ENCODE data around the gene ASB13.

The ASB13 gene

DNA sequence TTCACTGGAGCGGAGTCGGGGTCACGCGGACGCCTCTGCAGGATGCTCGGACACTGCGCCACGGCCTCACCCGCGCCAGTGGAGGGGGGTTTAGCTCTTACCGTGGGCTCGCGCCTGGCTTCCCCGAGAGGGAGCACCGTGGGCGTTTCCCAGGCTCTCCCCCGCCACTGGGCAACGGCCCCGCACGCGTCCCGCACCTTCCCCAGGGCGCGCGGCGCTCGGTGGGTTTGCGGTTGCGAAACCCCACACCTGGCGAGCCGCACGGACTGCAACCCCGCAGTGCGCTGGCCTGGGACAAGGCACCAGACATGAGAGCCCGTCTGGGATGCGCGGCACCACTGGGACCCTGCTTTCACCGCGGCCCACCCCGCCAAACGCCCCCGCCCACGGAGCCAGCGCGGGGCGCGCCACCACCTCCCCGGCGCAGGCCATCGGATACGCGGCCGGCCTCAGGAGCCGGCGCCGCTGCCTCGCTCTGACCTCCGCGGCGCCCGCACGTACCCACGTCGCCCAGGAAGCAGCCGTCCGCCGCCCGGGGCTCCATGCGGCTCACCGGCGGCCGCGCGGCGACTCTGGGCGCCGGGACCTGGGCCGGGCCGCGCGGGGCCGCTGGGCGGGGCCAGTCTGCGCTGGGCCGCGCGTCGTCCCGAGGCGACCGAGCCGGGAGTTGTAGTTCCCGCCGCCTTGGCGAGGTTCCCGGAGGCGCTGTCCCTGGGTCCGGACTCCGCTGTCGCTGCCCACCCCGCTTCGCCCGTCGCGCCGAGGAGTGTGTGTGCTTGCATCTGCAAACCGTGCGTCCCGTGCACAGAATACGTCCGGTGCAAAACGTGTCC lies at the start of gene ASB13:
Gene ASB13 (minus strand): TSS at position 588 of the 833 bp plus-strand sequence. CDS start 44 bp downstream, at position 544.
- no peaks in the 10 kb centered on the region for H3K27me3 ChIP-seq (ENCODE audit: control insufficient read depth in 5 of 5, insufficient read depth in 4 of 5, low read length in 5 of 5)
- peaks cover 4 to 17% (median 14%) of the 10 kb centered on the region in 5 donors for H3K4me1 ChIP-seq (ENCODE audit: control insufficient read depth in 5 of 5, insufficient read depth in 5 of 5, low read length in 5 of 5)
- no peaks in the 10 kb centered on the region for H3K9me3 ChIP-seq (ENCODE audit: control insufficient read depth in 5 of 5, low read length in 5 of 5)
- H3K36me3 ChIP-seq (ENCODE audit: control insufficient read depth in 5 of 5, insufficient read depth in 5 of 5, low read length in 5 of 5) = no peaks in the 10 kb centered on the region
- H3K9ac ChIP-seq (ENCODE audit: low read length in 5 of 5) = peak within 1 kb of the TSS in 4 of 5 donors; percentile 66 to 79 (median 70)
- peak within 1 kb of the TSS; percentile 80 to 98 (median 94) for H3K4me3 ChIP-seq (ENCODE audit: low read depth in 1 of 5, low read length in 5 of 5)
- no peak within 1 kb of the TSS for H3K27ac ChIP-seq (ENCODE audit: low read depth, low read length)

DNA sequence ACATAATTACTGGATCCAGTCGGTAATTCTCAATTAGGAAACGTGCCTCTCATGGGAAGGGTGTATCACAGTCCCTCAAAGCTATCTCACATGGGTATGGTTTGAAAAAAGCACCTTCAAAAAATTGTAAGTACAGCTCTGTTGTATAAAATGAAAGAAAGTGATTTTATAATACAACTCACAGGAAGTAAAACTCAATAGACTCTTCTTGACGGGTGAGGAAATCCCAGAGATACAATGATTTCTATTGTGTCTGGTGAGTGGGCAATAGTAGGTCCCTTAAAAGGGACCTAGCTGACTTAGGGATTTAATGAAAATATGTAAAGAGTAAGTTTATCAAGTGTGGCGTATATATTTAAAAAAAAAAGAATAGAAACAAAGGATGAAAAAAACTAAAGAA lies 45.2 kb upstream of the ASB13 start:
- Histone ChIP-seq H3K36me3 (ENCODE audit: control insufficient read depth in 5 of 5, insufficient read depth in 5 of 5, low read length in 5 of 5) (no peaks in the 10 kb centered on the region), H3K27ac (ENCODE audit: low read depth, low read length) (no peak overlapping the region), H3K27me3 (ENCODE audit: control insufficient read depth in 5 of 5, insufficient read depth in 4 of 5, low read length in 5 of 5) (no peaks in the 10 kb centered on the region), H3K9me3 (ENCODE audit: control insufficient read depth in 5 of 5, low read length in 5 of 5) (no peaks in the 10 kb centered on the region), H3K9ac (ENCODE audit: low read length in 5 of 5) (peak overlapping the region in 3 of 5 donors; percentile 1 to 55 (median 46)), H3K4me3 (ENCODE audit: low read depth in 1 of 5, low read length in 5 of 5) (peak overlapping the region in 3 of 5 donors; percentile 42 to 49 (median 47)), H3K4me1 (ENCODE audit: control insufficient read depth in 5 of 5, insufficient read depth in 5 of 5, low read length in 5 of 5) (peaks cover 0 to 10% (median 0%) of the 10 kb centered on the region in 5 donors)

GRCh38 chr10:5710859-5711258 lies 44.5 kb upstream of the ASB13 start:
- H3K4me1 ChIP-seq (ENCODE audit: control insufficient read depth in 5 of 5, insufficient read depth in 5 of 5, low read length in 5 of 5) = peaks cover 0 to 10% (median 0%) of the 10 kb centered on the region in 5 donors
- peak overlapping the region in 3 of 5 donors; percentile 42 to 49 (median 47) for H3K4me3 ChIP-seq (ENCODE audit: low read depth in 1 of 5, low read length in 5 of 5)
- peak overlapping the region in 2 of 5 donors; percentile 1 to 46 for H3K9ac ChIP-seq (ENCODE audit: low read length in 5 of 5)
- H3K27ac ChIP-seq (ENCODE audit: low read depth, low read length) = peak overlapping the region; percentile 8
- no peaks in the 10 kb centered on the region for H3K36me3 ChIP-seq (ENCODE audit: control insufficient read depth in 5 of 5, insufficient read depth in 5 of 5, low read length in 5 of 5)
- no peaks in the 10 kb centered on the region for H3K27me3 ChIP-seq (ENCODE audit: control insufficient read depth in 5 of 5, insufficient read depth in 4 of 5, low read length in 5 of 5)
- H3K9me3 ChIP-seq (ENCODE audit: control insufficient read depth in 5 of 5, low read length in 5 of 5) = no peaks in the 10 kb centered on the region

DNA sequence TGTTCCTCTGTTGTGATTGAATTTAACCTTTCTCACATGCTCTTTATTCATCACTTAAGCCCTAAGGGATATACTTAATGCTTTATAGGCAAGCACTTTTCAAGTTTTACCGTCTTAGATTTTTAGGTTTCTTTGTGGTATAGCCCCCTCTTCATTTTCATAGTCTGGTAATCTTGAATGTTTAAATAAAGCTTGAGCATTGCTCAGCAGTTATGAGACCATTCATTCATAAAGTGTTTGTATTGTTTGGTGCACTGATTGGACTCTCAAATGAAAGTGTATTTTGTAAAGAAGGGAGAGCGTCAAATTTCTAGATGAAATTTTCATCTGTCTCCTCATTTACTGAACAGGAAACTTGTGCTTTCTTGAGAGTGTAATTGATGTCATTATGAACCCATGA lies 43.5 kb upstream of the ASB13 start:
- Histone ChIP-seq H3K36me3 (ENCODE audit: control insufficient read depth in 5 of 5, insufficient read depth in 5 of 5, low read length in 5 of 5) (no peaks in the 10 kb centered on the region), H3K9me3 (ENCODE audit: control insufficient read depth in 5 of 5, low read length in 5 of 5) (no peaks in the 10 kb centered on the region), H3K27ac (ENCODE audit: low read depth, low read length) (no peak overlapping the region), H3K4me3 (ENCODE audit: low read depth in 1 of 5, low read length in 5 of 5) (no peak overlapping the region), H3K9ac (ENCODE audit: low read length in 5 of 5) (no peak overlapping the region), H3K27me3 (ENCODE audit: control insufficient read depth in 5 of 5, insufficient read depth in 4 of 5, low read length in 5 of 5) (no peaks in the 10 kb centered on the region), H3K4me1 (ENCODE audit: control insufficient read depth in 5 of 5, insufficient read depth in 5 of 5, low read length in 5 of 5) (peaks cover 0 to 10% (median 0%) of the 10 kb centered on the region in 5 donors)

DNA sequence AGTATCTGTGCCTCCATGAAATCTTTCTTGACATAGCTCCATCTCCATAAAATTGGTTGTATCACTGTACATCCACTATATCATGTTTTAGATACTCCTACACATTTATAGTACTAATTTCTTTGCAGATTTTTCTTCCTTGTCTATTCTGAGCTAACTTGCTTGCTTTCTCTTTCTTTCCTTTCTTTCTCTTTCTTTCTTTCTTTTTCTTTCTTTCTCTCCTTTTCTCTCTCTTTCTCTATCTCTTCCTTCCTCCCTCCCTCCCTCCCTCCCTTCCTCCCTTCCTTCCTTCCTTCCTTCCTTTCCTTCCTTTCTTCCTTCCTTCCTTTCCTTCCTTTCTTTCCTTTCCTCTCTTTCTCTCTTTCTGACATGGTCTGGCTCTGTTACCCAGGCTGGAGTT lies 42.0 kb upstream of the ASB13 start:
- Histone ChIP-seq H3K27me3 (ENCODE audit: control insufficient read depth in 5 of 5, insufficient read depth in 4 of 5, low read length in 5 of 5) (no peaks in the 10 kb centered on the region), H3K9ac (ENCODE audit: low read length in 5 of 5) (no peak overlapping the region), H3K4me1 (ENCODE audit: control insufficient read depth in 5 of 5, insufficient read depth in 5 of 5, low read length in 5 of 5) (peaks cover 0 to 10% (median 0%) of the 10 kb centered on the region in 5 donors), H3K36me3 (ENCODE audit: control insufficient read depth in 5 of 5, insufficient read depth in 5 of 5, low read length in 5 of 5) (no peaks in the 10 kb centered on the region), H3K4me3 (ENCODE audit: low read depth in 1 of 5, low read length in 5 of 5) (no peak overlapping the region), H3K27ac (ENCODE audit: low read depth, low read length) (no peak overlapping the region), H3K9me3 (ENCODE audit: control insufficient read depth in 5 of 5, low read length in 5 of 5) (no peaks in the 10 kb centered on the region)

DNA sequence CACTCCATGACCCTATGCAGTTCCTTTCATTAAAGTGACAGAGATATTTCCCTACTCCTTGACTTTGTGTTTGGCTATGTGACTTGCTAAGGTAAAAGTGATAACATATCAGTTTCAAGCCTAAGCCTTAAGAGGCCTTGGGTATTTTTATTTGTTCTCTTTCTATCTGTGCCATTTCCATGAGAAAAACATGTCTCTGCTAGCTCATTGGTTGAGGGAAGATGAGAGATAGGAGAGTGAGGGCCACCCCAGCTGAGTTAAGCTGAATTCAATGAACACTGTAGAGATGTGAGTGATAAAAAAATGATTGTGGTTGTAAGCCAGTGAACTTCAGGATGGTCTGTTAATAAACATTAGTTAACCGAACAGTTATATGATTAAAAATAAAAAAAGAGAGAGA lies 31.7 kb upstream of the ASB13 start:
- Histone ChIP-seq H3K4me1 (ENCODE audit: control insufficient read depth in 5 of 5, insufficient read depth in 5 of 5, low read length in 5 of 5) (peaks cover 0 to 2% (median 1%) of the 10 kb centered on the region in 5 donors), H3K9ac (ENCODE audit: low read length in 5 of 5) (no peak overlapping the region), H3K27me3 (ENCODE audit: control insufficient read depth in 5 of 5, insufficient read depth in 4 of 5, low read length in 5 of 5) (no peaks in the 10 kb centered on the region), H3K27ac (ENCODE audit: low read depth, low read length) (no peak overlapping the region), H3K9me3 (ENCODE audit: control insufficient read depth in 5 of 5, low read length in 5 of 5) (no peaks in the 10 kb centered on the region), H3K4me3 (ENCODE audit: low read depth in 1 of 5, low read length in 5 of 5) (no peak overlapping the region), H3K36me3 (ENCODE audit: control insufficient read depth in 5 of 5, insufficient read depth in 5 of 5, low read length in 5 of 5) (no peaks in the 10 kb centered on the region)

DNA sequence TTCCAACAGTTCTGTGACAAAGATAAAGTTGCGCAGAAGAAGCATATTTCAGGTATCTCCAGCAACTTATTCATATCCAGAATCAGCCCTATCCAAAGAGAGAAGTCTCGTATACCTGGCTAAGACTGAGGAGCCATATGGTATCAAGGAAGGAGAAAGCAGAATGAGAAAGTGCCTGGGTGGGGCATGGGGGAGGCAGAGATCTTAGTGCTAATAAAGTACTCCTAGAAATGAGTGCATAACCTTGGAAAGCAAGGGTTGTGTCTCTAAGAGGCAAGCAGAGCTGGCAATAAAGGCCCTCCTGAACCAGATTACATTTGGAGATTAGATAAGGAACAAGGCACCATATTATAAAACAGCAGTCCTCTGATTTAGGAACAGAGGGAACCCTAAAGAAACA lies 30.9 kb upstream of the ASB13 start:
- Histone ChIP-seq H3K9ac (ENCODE audit: low read length in 5 of 5) (no peak overlapping the region), H3K36me3 (ENCODE audit: control insufficient read depth in 5 of 5, insufficient read depth in 5 of 5, low read length in 5 of 5) (no peaks in the 10 kb centered on the region), H3K4me1 (ENCODE audit: control insufficient read depth in 5 of 5, insufficient read depth in 5 of 5, low read length in 5 of 5) (peaks cover 0 to 9% (median 8%) of the 10 kb centered on the region in 5 donors), H3K4me3 (ENCODE audit: low read depth in 1 of 5, low read length in 5 of 5) (no peak overlapping the region), H3K27me3 (ENCODE audit: control insufficient read depth in 5 of 5, insufficient read depth in 4 of 5, low read length in 5 of 5) (no peaks in the 10 kb centered on the region), H3K9me3 (ENCODE audit: control insufficient read depth in 5 of 5, low read length in 5 of 5) (no peaks in the 10 kb centered on the region), H3K27ac (ENCODE audit: low read depth, low read length) (no peak overlapping the region)

- no peak overlapping the region for H3K9ac ChIP-seq (ENCODE audit: low read length in 5 of 5)
- H3K27me3 ChIP-seq (ENCODE audit: control insufficient read depth in 5 of 5, insufficient read depth in 4 of 5, low read length in 5 of 5) = no peaks in the 10 kb centered on the region
- H3K4me1 ChIP-seq (ENCODE audit: control insufficient read depth in 5 of 5, insufficient read depth in 5 of 5, low read length in 5 of 5) = peaks cover 2 to 16% (median 15%) of the 10 kb centered on the region in 5 donors
Observed at GRCh38 chr10:5694573-5694972, 28.2 kb upstream of the ASB13 start.

DNA sequence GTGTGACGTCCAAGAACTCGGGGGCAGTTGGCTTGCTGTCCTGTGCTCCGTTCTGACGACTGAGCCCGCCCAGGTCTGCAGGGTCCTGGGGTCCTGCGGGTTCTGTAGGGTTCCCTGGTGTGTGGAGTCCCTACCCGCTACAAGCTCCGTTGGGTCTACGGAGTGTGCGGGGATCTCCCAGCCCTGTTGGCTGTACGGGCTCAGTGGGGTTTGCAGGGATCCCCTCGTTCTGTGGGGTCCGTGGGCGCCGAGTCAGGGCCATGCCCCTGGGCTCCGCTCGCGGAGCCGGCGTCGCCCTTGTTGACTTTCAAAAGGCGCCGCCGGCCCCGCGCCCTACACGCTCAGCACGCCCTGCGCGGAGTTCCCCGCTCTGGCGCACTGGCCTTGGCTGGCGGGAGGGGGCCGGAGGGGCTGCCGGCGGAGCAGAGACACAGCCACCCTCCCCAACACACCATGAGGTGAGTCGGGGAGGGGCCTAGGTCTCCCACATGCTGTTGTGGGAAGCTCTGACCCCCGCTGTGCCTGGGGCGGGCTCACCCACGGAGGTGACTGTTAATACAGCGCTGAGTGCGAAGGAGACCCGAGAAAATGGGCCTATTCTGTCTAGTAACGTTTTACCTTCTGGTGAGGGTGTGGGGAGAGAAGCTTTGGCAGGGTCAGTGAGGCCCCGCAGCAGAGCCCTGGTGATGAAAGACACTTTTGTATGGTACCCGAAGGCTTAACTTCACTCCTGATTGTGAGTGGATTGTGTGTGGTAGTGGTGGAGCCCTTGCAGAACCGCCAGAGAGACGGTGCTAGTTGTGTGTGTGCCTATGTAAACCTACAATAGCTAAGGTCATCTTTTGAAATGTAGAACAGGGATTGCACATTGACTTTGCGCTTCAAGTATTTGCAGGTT lies 26.3 kb upstream of the ASB13 start:
- Histone ChIP-seq H3K27ac (ENCODE audit: low read depth, low read length) (no peak overlapping the region), H3K9ac (ENCODE audit: low read length in 5 of 5) (peak overlapping the region in 4 of 5 donors; percentile 55 to 76 (median 73)), H3K9me3 (ENCODE audit: control insufficient read depth in 5 of 5, low read length in 5 of 5) (no peaks in the 10 kb centered on the region), H3K4me3 (ENCODE audit: low read depth in 1 of 5, low read length in 5 of 5) (peak overlapping the region; percentile 68 to 73 (median 70)), H3K27me3 (ENCODE audit: control insufficient read depth in 5 of 5, insufficient read depth in 4 of 5, low read length in 5 of 5) (no peaks in the 10 kb centered on the region), H3K4me1 (ENCODE audit: control insufficient read depth in 5 of 5, insufficient read depth in 5 of 5, low read length in 5 of 5) (peaks cover 2 to 16% (median 15%) of the 10 kb centered on the region in 5 donors), H3K36me3 (ENCODE audit: control insufficient read depth in 5 of 5, insufficient read depth in 5 of 5, low read length in 5 of 5) (no peaks in the 10 kb centered on the region)

More at GRCh38 chr10:5694573-5694972, 28.2 kb upstream of the ASB13 start:
- Histone ChIP-seq H3K27ac (ENCODE audit: low read depth, low read length) (no peak overlapping the region), H3K36me3 (ENCODE audit: control insufficient read depth in 5 of 5, insufficient read depth in 5 of 5, low read length in 5 of 5) (no peaks in the 10 kb centered on the region), H3K4me3 (ENCODE audit: low read depth in 1 of 5, low read length in 5 of 5) (no peak overlapping the region), H3K9me3 (ENCODE audit: control insufficient read depth in 5 of 5, low read length in 5 of 5) (no peaks in the 10 kb centered on the region)

All from subcutaneous abdominal adipose tissue (tissue), 5 donors.